ENCODE measurements around the gene SLIT3. TPM values are rescaled to one million over a fixed set of nuclear protein-coding genes. Genes with fewer than 3 reads are reported as not detected.

The SLIT3 gene
- 10 to 100 TPM; 49.7 to 63.8 (median 49.7) TPM for polyA plus RNA-seq (ENCODE audit: insufficient read length in 3 of 3)
- long read RNA-seq, donor 1, partial matches to known transcripts, result 16 of 16 reads
- long read RNA-seq, donor 1, other reads (novel, unspliced or antisense), result 0 of 16 reads
- long read RNA-seq, donor 2, result 0 reads
- long read RNA-seq, donor 3, result 0 reads
- long read RNA-seq, donor 4, result 0 reads
- long read RNA-seq, donor 5, result 0 reads
- long read RNA-seq, donor 6, partial matches to known transcripts, result 8 of 8 reads
- long read RNA-seq, donor 6, other reads (novel, unspliced or antisense), result 0 of 8 reads
- long read RNA-seq, donor 7, result 0 reads
- long read RNA-seq, donor 8, result 0 reads
- long read RNA-seq, donor 9, result 0 reads
- long read RNA-seq, donor 10, partial matches to known transcripts, result 15 of 15 reads
- long read RNA-seq, donor 10, other reads (novel, unspliced or antisense), result 0 of 15 reads
- long read RNA-seq, donor 11, result 0 reads
- long read RNA-seq, donor 12, result 0 reads
- long read RNA-seq, donor 13, result 0 reads
- long read RNA-seq, donor 14, result 0 reads
- long read RNA-seq, donor 15, result 0 reads
- long read RNA-seq, donor 16, partial matches to known transcripts, result 18 of 18 reads
- long read RNA-seq, donor 16, other reads (novel, unspliced or antisense), result 0 of 18 reads

DNA sequence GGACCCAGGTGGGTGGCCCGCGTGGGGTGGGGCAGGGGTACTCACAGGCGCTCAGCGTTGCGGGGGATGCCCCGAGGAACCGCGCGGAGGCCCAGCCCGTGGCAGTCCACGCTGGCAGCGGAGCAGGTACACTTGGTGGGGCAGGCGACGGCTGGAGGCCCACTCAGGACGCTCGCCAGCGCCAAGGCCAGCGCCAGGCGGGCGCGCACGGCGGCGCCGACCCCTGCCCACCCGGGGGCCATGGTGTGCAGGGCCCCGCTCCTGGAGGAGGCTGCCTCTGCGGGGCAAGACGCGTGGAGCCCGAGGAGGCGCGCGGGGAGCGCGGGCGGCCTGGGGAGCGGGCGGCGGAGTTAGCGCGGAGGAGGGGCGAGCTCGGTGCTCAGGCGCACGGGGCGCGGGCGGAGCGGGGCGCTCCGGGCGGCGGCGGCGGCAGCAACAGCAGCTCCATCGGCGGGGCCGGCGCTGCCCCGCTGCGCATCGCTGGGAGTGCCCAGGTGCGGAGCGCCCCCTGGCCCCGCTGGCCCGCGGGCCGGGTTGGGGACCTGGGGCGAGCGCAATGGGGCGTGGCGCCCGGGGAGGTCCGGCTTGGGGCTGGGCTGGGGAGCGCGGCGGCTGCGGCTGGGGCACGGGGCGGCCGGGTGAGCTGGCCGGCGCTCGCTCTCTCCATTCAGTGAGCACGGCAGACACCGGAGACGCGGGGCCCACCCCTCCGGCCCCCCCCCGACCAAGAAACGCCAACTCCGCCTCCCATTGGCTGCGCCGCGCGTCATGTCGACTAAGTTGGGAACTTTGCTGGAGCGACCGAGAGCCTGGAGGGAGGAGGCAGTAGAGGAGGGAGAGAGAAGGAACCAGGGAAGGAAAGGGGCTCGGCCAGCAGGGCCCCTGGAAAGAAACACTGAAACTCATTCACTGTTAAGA is at the start of gene SLIT3:
SLIT3 (minus strand) TSS at position 672 of the 918 bp plus-strand sequence; CDS start at position 242, 430 bp downstream.
- peak in 10 of 11 donors; percentile 62 to 85 (median 78) for DNase-seq (ENCODE audit: extremely low read depth in 1 of 11, low read depth in 9 of 11, low spot score in 4 of 11)

DNA sequence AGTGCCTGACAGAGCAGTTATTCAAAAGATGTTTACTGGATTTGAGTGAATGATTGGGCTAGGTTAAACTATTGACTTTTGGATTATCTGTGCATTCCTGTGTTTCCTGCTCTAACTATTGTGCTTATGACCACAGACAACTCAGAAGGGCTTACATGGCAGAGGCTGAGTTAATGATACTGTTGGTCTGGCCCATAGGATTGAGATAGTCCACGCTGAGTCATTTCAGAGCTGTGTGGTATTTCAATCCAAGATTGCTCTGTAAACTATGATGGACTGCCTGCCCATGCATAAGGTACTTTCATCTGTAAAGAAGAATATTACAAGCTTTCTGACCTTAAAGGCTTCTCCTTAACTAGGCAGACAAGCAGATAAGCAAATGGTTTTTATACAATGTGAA is 49.1 kb upstream of the SLIT3 start:
- DNase-seq (ENCODE audit: extremely low read depth in 1 of 11, low read depth in 9 of 11, low spot score in 4 of 11), result no peak

DNA sequence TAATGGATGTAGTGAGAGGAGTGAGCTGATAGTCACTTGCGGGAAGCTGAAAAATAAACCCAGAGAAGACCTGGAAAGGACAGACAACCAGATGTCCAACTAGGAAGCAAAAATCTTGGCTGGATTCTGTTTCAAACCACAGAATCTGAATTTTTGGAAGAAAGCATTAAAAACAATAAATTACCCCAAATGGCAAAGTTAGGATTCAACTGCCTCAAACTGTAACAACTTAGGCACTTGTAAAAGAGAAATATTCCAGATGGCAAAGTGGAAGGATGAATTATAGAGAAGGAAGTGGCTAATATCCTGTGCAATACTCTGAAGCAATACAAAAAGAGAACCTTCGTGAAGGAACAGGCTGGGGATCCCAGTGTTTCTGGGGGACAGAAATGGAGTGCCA is 46.8 kb upstream of the SLIT3 start:
- peak in 5 of 11 donors; percentile 22 to 57 (median 44) for DNase-seq (ENCODE audit: extremely low read depth in 1 of 11, low read depth in 9 of 11, low spot score in 4 of 11)

DNA sequence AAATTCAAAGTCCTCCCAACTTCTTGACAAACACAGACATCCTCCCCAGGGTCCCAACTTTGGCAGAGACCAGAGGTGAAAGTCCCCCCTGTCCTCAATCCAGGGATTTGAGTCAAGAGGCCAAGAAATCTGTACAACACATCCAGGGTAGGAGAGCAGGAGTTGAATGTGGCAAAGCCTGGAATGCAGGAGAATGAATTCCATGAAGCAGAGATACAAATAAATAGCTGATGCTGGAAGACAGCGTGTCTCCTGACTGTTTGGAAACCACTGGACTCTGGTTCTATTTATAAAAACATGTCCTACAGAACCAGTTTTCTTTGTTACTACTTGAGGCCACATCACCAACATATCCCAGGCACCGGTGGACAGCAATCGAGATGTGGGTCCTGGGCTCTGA is 43.7 kb upstream of the SLIT3 start:
- no peak for DNase-seq (ENCODE audit: extremely low read depth in 1 of 11, low read depth in 9 of 11, low spot score in 4 of 11)

DNA sequence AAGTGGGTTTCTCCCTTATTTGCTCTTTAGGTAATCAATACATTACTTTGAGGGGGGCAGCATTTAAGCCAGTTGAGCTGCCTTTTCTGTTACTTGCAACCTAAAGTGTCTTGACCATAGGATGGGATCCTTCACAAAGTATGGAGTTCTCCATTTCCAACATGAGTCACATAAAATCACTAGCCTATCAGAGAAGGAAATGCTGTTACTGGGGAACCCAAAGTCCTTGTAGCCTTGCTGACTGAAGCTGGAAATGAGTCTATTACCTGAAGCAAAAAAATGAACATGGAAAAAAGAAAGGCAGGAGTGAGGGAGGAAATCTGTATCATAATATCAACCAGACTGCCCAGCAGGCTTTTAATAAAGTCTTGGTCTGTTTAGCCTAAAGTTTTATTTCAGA is 42.8 kb upstream of the SLIT3 start:
- DNase-seq (ENCODE audit: extremely low read depth in 1 of 11, low read depth in 9 of 11, low spot score in 4 of 11), result no peak

DNA sequence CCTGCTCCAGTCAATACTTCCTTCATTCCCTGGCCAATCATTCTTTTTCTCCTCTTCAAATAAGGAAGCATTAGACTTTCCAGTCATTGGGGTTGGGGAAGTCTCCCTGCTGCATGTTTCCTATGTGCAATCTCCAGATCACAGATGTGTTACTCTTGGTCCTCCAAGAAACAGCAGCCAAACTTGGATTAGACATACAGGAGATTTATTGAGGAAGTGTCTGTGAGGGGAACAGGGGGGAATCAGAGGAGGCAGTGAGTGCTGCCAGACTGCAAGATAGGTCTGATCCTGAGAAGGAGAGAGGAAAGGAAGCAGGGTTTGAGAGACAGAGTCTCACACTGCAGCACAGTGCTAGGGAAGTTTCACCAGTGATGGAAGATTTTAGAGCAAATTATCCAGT is 40.6 kb upstream of the SLIT3 start:
- DNase-seq (ENCODE audit: extremely low read depth in 1 of 11, low read depth in 9 of 11, low spot score in 4 of 11), result no peak

DNA sequence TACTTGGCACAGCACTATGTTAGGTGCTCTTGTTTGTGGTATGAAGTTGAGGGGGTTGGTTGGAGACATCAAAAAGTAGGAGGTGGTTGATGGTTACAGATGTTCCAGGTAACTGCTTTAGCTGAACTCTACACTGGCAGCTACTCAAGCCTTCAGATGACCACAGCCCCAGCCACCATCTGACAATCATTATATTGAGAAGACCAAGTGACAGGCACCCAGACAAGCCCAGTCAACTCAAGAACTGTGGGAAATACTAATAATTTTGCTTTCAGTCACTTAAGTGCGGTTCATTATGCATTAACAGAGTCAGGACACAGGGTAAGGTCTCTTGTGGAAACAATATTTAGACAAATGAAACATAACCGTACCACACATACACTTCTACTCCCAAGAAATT is 38.9 kb upstream of the SLIT3 start:
- no peak for DNase-seq (ENCODE audit: extremely low read depth in 1 of 11, low read depth in 9 of 11, low spot score in 4 of 11)

DNA sequence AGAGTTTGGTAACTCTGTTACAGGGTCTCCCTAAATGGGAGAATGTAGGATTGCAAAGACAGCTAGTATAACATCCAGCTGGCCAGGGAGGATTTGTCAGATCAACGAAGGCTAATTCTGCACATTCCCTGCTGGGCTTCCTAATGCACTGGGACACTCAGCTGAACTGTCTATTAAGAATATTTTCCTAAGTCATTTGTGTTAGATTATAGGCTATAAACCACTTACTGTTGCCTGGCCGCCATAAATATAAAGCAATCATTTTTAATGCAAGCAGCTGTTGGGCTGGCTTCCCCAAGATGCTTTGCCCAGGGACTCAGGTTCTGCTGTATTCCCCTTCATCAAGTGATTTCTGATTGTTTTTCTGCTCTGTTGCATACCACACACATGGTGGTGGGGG is 35.3 kb upstream of the SLIT3 start:
- peak in 4 of 11 donors; percentile 5 to 20 (median 12) for DNase-seq (ENCODE audit: extremely low read depth in 1 of 11, low read depth in 9 of 11, low spot score in 4 of 11)

DNA sequence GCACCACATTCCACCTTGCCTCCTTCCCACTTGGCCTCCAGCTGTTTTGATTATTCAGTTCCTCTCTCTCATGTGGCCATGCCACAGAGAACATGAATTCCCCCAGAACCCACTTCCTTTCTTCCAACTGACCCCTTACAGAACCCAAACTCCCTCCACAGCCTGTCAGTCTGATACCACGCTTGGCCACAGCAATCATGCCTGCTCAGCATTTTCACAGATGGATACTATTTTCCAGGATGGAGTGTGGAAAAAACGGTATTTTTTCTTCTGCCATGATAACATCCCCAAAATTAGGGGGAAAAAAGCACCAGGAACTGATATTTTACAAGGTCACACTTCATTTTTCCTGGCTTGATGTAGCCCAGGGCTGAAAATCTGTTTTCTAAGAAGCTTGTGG is 34.9 kb upstream of the SLIT3 start:
- no peak for DNase-seq (ENCODE audit: extremely low read depth in 1 of 11, low read depth in 9 of 11, low spot score in 4 of 11)

DNA sequence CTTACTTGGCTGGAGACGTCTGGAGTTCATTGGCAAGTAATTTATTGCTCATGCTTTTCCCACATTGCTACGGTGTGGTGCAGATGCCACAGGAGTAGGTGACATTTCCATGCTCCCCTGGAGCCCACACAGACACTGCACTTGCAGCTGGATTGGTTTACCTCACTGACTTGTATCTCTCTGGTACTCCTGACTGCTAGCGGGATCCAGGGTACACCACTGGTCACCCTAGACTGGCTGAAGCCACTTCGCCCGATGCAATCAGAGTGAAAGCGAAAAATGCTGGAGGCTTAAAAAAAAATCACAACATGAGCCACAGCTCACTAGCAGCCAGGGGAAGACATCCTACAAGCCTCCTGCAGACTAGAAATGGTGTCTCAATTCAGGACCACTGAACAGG is 32.6 kb upstream of the SLIT3 start:
- peak in 1 of 11 donors; percentile 5 for DNase-seq (ENCODE audit: extremely low read depth in 1 of 11, low read depth in 9 of 11, low spot score in 4 of 11)

DNA sequence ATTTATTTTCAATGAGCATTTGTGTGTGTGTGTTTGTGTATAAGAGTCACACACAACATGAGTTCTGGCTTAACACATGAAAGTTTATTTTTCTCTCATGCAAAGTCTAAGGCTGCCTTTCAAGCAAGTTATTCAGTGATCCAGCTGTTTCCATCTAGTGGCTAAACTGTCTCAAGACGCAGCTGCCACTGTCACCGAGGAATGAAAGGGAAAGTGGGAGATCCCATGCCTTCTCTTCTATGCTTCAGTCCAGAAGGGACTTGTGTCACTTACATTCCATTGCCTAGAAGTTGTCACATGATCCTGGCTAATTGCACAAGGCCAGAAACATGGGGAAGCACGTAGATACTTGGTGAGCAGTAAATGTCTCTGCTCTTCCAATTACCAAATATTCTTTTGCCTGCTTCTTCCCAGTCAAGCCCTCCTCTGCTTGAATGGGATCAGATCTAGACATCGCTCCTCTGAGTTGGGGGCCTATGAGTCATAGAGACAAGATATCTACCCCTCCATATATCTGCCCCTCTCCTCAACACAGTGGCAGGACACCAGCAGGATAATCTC is 30.4 kb upstream of the SLIT3 start:
- peak in 5 of 11 donors; percentile 17 to 39 (median 30) for DNase-seq (ENCODE audit: extremely low read depth in 1 of 11, low read depth in 9 of 11, low spot score in 4 of 11)

DNA sequence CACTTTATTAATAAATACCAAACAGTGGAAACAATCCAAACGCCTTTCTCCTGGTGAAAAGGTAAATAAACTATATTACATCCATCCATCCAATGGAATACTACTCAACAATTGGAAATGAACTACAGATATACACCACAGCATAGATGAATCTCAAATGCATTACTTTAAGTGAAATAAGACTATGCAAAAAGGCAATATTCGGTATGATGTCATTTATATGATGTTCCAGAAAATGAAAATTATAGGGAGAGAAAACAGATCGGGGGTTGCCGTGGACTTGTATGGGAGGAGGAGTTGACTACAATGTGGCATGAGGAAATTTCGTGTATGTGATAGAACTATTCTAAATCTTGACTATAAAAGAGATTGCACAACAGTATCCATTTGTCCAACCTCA is 27.5 kb upstream of the SLIT3 start:
- no peak for DNase-seq (ENCODE audit: extremely low read depth in 1 of 11, low read depth in 9 of 11, low spot score in 4 of 11)

DNA sequence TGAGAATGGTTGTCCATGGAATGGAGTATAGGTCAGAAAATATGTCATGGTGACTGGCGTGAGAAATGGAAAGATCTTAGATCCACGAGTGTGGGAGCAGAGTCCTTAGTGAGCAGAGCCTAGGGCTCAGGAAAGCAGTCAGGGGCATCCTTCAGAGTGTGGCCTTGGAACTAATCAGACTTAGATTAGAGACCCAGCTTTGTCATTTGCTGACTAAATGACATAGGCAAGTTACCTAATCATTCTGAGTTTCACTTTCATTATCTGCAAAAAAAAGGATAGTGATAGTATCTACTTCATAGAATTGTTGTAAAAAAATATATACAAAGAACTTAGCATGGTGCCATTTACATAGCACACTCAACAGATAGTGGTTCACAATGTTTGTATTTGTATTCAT is 24.3 kb upstream of the SLIT3 start:
- no peak for DNase-seq (ENCODE audit: extremely low read depth in 1 of 11, low read depth in 9 of 11, low spot score in 4 of 11)

DNA sequence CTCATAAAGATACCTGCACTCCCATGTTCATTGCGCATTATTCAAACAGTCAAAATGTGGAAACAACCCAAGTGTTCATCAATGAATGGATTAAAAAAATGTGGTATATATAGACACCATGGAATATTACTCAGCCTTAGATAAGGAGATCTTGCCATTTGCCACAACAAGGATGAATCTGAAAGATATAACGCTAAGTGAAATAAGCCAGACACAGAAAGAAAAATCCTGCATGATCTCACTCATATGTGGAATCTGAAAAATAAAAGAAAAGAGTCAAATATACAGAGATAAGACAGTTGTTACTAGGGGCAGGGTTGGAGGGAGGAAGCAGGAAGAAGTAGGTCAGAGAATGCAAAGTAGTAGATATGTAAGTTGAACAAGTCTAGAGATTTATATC is 17.6 kb upstream of the SLIT3 start:
- DNase-seq (ENCODE audit: extremely low read depth in 1 of 11, low read depth in 9 of 11, low spot score in 4 of 11), result no peak

DNA sequence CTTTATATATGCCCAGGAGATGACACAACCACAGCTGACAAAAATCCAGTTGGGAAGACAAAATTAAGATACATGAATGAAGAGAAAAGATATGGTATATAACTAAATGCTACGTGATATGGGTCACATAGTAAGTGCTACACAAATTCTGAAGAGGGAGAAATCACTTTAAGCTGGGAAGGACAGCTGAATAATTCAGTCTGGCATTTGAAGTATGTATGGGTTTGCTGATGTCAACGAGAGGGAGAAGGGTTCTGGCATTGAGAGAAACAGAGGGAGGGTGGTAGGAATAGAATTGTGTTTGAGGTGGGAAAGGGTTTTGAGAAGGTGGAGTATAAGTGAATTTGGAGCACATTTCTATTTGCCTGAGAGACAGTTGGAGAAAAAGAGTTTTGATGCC is 6.7 kb upstream of the SLIT3 start:
- no peak for DNase-seq (ENCODE audit: extremely low read depth in 1 of 11, low read depth in 9 of 11, low spot score in 4 of 11)

DNA sequence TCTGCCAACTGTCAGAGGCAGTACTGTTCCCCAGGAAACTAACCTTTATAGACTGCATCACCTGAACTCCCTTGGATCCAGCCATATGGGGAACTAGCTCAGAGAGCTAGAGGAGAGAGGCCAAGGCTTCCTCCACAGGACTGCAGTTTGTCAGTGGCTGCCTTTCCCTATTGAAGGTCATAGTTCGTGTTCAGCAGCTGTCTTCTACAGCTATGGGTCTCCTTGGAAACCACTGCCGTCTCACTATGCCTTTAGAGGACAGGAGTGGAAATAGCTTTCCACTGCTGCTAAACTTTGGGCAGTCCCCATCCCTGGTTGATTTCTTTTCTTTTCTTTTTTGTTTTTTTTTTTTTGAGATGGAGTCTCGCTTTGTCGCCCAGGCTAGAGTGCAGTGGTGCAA is 4.4 kb upstream of the SLIT3 start:
- DNase-seq (ENCODE audit: extremely low read depth in 1 of 11, low read depth in 9 of 11, low spot score in 4 of 11), result no peak

DNA sequence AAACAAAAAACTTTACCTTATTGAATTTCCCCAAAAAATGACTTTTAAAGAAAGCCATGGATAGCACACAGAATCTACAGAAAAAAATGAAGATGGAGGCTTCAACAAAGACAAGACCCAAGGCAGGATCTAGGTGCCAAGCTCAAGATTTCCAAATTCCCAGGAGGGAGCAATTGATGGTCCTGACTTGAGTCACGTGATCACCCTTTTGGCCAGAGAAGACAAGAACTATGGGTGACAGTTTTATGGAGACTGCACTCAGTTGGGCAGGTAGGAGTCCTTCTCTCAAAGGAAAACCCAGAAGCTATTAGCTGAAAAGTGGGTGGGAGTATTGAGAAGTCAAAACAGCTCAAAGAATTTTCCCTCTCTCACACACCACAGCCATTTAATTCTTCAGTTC is 3.2 kb upstream of the SLIT3 start:
- DNase-seq (ENCODE audit: extremely low read depth in 1 of 11, low read depth in 9 of 11, low spot score in 4 of 11), result no peak

DNA sequence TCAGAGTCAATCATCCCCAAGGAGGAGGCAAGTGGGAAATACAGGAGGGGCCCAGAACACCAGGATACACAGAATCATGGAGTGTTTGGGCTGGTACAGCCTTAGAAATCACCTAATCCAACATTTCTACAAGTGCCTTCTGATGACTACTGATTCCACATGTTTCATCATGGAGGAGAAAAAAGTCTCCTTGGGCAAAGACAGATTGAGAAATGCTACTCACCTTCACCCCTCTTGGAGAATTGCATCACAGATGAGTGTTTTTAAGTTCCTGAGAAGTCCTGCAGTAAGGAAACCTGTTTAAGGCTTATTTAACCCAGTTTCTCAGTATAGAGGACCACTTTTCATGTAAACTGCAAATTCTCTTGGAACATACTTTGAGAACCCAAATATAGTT is 2.2 kb upstream of the SLIT3 start:
- DNase-seq (ENCODE audit: extremely low read depth in 1 of 11, low read depth in 9 of 11, low spot score in 4 of 11), result no peak

DNA sequence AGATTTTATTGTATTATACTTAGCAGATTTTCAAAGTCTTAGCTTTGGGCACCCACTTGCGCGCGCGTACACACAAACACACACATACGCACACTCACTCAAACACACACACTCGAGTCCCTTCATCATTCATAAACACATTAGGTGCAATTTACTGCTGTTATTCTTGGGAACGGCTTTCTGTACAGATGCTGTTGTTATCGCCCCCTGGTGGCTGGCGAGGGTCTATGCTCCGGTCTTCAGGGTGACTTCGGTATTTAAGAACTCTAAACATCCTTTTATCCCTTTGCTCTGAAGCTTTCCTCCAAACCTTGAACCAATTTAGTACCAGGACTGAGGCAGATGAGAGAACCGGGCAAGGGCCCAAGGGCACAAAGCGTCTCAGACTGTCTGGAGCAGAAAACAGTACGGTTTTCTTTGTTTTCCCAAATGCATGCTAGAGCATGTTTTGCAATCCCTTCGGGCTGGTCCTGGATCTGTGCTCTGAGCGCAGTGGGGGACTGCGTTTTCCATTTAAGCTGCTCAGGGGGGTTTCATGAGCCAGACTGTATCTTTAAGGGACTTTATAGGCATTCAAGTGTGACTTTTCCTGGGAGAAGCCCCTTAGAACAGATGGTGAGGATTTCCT is 1.7 kb upstream of the SLIT3 start:
- DNase-seq (ENCODE audit: extremely low read depth in 1 of 11, low read depth in 9 of 11, low spot score in 4 of 11), result peak; percentile 64 to 82 (median 74)
